Endothelial cell of umbilical vein (primary cell): ENCODE results near the gene COG5. TPM values are rescaled to one million over a fixed set of nuclear protein-coding genes. Genes with fewer than 3 reads are reported as not detected.
"Not testable (repeated sequence)": the region's sequence is repeated elsewhere in the genome, so short reads cannot be mapped to it uniquely, and the experiment has no call there.

ENCODE experiments used
- BruUV-seq: library from RNA; stranded (reverse); fragments of 400-500 nt; replicated peaks from 2 replicates; lab custom pipeline; 2021; lab: Mats Ljungman, UMichigan
- CTCF ChIA-PET: fragments of 300-600, 350-600 bp; sonication (Branson Sonifier 250); formaldehyde crosslinking; loops from one replicate; lab custom pipeline; 2021; ENCODE audit warnings: antibody characterized with exemption, inconsistent platforms; lab: Charles Lee
- POLR2A ChIA-PET: fragments of 300-600, 350-600 bp; sonication (Branson Sonifier 250); formaldehyde crosslinking; loops from one replicate; lab custom pipeline; 2021; ENCODE audit warnings: antibody characterized with exemption, inconsistent platforms; lab: Charles Lee
- DNase-seq: peaks from one replicate; pipeline ENCODE4 v3.0.0-alpha.2; 2011; ENCODE audit warnings: low read depth, low spot score
- FAIRE-seq: peaks from 2 replicates; lab custom pipeline; 2011; peaks lifted over from hg19 to GRCh38; lab: Jason Lieb, UNC
- H2AFZ ChIP-seq: 2 replicates; pipeline ENCODE4 v1.6.0; 2012; ENCODE audit warnings: low read depth, low read length, control low read depth, inconsistent platforms
- H3K27ac ChIP-seq: 2 replicates; pipeline ENCODE4 v1.5.1; 2011; ENCODE audit warnings: low read depth, mild to moderate bottlenecking, control low read depth, low read length, moderate library complexity; ENCODE audit not compliant: insufficient read depth
- H3K27me3 ChIP-seq, 2 experiments: 2 replicates each; pipeline versions ENCODE4 v1.6.0 to v1.6.1; 2011; ENCODE audit warnings: low read length in 2 of 2, mixed read lengths in 1 of 2; ENCODE audit not compliant: control insufficient read depth in 2 of 2, insufficient read depth in 2 of 2
- H3K36me3 ChIP-seq, 2 experiments: 2 replicates in 1 of 2; 3 replicates in 1 of 2; pipeline ENCODE4 v1.5.1; 2011; ENCODE audit warnings: low read length in 2 of 2, mild to moderate bottlenecking in 1 of 2, moderate library complexity in 1 of 2; ENCODE audit not compliant: control insufficient read depth in 2 of 2, insufficient read depth in 2 of 2; ENCODE audit errors: extremely low read depth in 1 of 2
- H3K4me1 ChIP-seq: 3 replicates; pipeline ENCODE4 v1.5.1; 2011; ENCODE audit warnings: mild to moderate bottlenecking, low read length; ENCODE audit not compliant: control insufficient read depth, insufficient read depth; ENCODE audit errors: extremely low read depth
- H3K4me2 ChIP-seq: 2 replicates; pipeline ENCODE4 v1.6.1; 2011; ENCODE audit warnings: low read length, control low read depth, mixed read lengths; ENCODE audit not compliant: insufficient read depth
- H3K4me3 ChIP-seq, 3 experiments: fragments of 200-600 bp in 1 of 3; sonication (generic), shearing (Covaris generic) in 1 of 3; replicated peaks in 1 of 3; 2 replicates each; pipeline ENCODE4 v1.5.1; 2011 to 2016; ENCODE audit warnings: control low read depth in 3 of 3, low read length in 3 of 3, mild to moderate bottlenecking in 2 of 3, inconsistent platforms in 1 of 3, low read depth in 1 of 3, moderate library complexity in 1 of 3; ENCODE audit not compliant: insufficient read depth in 1 of 3
- H3K79me2 ChIP-seq: 2 replicates; pipeline ENCODE4 v1.6.0; 2012; ENCODE audit warnings: low read length, inconsistent platforms; ENCODE audit not compliant: control insufficient read depth, insufficient read depth
- H3K9ac ChIP-seq: replicated peaks from 2 replicates; pipeline ENCODE3; 2011; ENCODE audit warnings: low read length, control low read depth; ENCODE audit not compliant: insufficient read depth; ENCODE audit errors: extremely low read depth
- H3K9me1 ChIP-seq: replicated peaks from 3 replicates; pipeline ENCODE4 v1.6.0; 2011; ENCODE audit warnings: mild to moderate bottlenecking, low read length; ENCODE audit not compliant: control insufficient read depth, insufficient read depth; ENCODE audit errors: extremely low read depth
- H3K9me3 ChIP-seq: replicated peaks from 2 replicates; pipeline ENCODE4 v1.5.1; 2012; ENCODE audit warnings: low read length, inconsistent platforms; ENCODE audit not compliant: control insufficient read depth, insufficient read depth
- H4K20me1 ChIP-seq: replicated peaks from 2 replicates; pipeline ENCODE3; 2011; ENCODE audit warnings: mild to moderate bottlenecking, low read length; ENCODE audit not compliant: control insufficient read depth, insufficient read depth; ENCODE audit errors: extremely low read depth
- EZH2 ChIP-seq: IDR thresholded peaks from 2 replicates; pipeline ENCODE4 v1.6.1; 2012; ENCODE audit warnings: borderline replicate concordance, low read depth, mild to moderate bottlenecking, moderate library complexity, low read length, inconsistent platforms; ENCODE audit not compliant: severe bottlenecking
- FOS ChIP-seq: IDR thresholded peaks from 2 replicates; pipeline ENCODE4 v1.6.1; 2011; ENCODE audit warnings: mild to moderate bottlenecking, low read length, moderate library complexity, borderline replicate concordance; ENCODE audit not compliant: insufficient read depth
- GATA2 ChIP-seq: IDR thresholded peaks from 2 replicates; pipeline ENCODE4 v1.7.0; 2011; ENCODE audit warnings: low read depth, mild to moderate bottlenecking, moderate library complexity, mixed read lengths, low read length; ENCODE audit not compliant: insufficient read length, insufficient read depth
- JUN ChIP-seq: IDR thresholded peaks from 2 replicates; pipeline ENCODE4 v1.6.1; 2011; ENCODE audit warnings: borderline replicate concordance, low read depth; ENCODE audit not compliant: insufficient read length, insufficient read depth
- MYC ChIP-seq: IDR thresholded peaks from one replicate; pipeline ENCODE4 v1.6.1; 2011; ENCODE audit warnings: mild to moderate bottlenecking, low read depth, low read length
- POLR2A ChIP-seq: IDR thresholded peaks from 2 replicates; pipeline ENCODE4 v1.6.1; 2012; ENCODE audit warnings: low read depth, mild to moderate bottlenecking, control low read depth, low read length
- POLR2AphosphoS5 ChIP-seq: IDR thresholded peaks from 2 replicates; pipeline ENCODE4 v1.6.1; 2012; ENCODE audit warnings: low read depth, mild to moderate bottlenecking, control low read depth, low read length, moderate library complexity; ENCODE audit not compliant: insufficient read depth
- dilution Hi-C: fragments of 300-500 bp; cut with MboI; formaldehyde crosslinking; loops from one replicate; pipeline ENCODE4 v1.15.0; 2019; ENCODE audit warnings: low sequenced_read_pairs; ENCODE audit not compliant: extremely low pct_ligation_motif_present
- intact Hi-C: fragments of 100-400 bp; cut with micrococcal nuclease; formaldehyde crosslinking; loops from one replicate; pipeline ENCODE4 v1.10.0; 2022
- polyA plus RNA-seq, 4 experiments: library from polyadenylated mRNA; depleted of rRNA in 3 of 4; stranded (reverse) in 3 of 4; unstranded in 1 of 4; fragments of >200 nt; gene quantifications; 2 replicates each; pipeline versions ENCODE4 v1.2.1 to v1.2.3, GENCODE V29; 2011 to 2012; ENCODE audit warnings: missing spikeins in 1 of 4
- total RNA-seq: library from RNA; stranded (reverse); gene quantifications from 2 replicates; pipeline ENCODE4 v1.2.3, GENCODE V29; 2021
- TF ChIP-seq, protein P1 (sequence below): IDR thresholded peaks from 2 replicates; pipeline ENCODE4 v1.6.1; 2011; ENCODE audit not compliant: insufficient read depth, insufficient read length
- TF ChIP-seq, protein P2 (sequence below), 2 donors: IDR thresholded peaks; 1 replicate in 1 of 2; 2 replicates in 1 of 2; pipeline ENCODE4 v1.5.1; 2011; ENCODE audit warnings: low read length in 2 of 2, mild to moderate bottlenecking in 2 of 2, moderate library complexity in 2 of 2, control low read depth in 1 of 2, inconsistent platforms in 1 of 2, low read depth in 1 of 2; ENCODE audit not compliant: insufficient read depth in 1 of 2; ENCODE audit errors: extremely low read depth in 1 of 2

COG5 gene
- total and polyA plus RNA-seq, 2 donors (not counting 3 experiments of a cell fraction or from before 2014, with no cell fraction given) = 18.8 to 45.3 TPM

DNA sequence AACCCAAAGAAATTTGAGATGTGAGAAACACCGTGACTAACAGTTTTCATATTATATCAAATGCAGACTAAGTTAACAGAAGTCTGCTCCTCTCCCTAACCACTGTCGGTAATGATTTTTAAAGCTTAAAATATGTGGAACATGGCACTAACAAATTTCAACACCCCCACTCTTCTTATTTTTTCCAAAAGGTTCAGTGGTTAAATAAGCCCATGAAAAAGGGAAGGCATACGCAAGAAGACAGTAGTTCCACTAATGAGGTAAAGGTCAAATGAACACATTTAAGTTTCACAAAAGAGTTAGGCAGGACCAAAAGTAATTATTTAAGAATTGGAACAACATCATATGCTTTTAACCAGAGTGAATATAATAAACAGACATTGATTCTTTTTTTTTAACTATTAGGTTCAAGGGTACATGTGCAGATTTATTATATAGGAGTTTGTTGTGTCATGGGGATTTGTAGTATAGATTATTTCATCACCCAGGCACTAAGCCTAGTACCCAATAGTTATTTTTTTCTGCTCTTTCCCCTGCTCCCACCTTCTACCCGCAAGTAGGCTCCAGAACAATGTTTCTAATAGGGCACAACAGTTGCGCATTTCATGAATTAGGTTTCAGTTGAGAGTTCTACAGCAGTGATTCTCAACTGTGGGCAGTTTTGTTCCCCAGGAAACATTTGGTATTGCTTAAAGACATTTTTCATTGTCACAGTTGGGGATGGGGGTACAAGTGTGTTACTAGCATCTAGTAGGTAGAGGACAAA, 315.0 kb downstream of the COG5 start:
- H3K79me2 ChIP-seq = no peaks in the 10 kb centered on the region
- no peaks in the 10 kb centered on the region for H3K36me3 ChIP-seq
- no peaks in the 10 kb centered on the region for H3K9me1 ChIP-seq
- no peaks in the 10 kb centered on the region for H3K27me3 ChIP-seq
- TF ChIP-seq FOS (no peak), POLR2A (no peak), GATA2 (no peak), MYC (no peak), EZH2 (no peak), JUN (no peak), POLR2AphosphoS5 (no peak)
- TF ChIP-seq, protein P1, sequence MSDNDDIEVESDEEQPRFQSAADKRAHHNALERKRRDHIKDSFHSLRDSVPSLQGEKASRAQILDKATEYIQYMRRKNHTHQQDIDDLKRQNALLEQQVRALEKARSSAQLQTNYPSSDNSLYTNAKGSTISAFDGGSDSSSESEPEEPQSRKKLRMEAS = no peak
- TF ChIP-seq, protein P2, sequence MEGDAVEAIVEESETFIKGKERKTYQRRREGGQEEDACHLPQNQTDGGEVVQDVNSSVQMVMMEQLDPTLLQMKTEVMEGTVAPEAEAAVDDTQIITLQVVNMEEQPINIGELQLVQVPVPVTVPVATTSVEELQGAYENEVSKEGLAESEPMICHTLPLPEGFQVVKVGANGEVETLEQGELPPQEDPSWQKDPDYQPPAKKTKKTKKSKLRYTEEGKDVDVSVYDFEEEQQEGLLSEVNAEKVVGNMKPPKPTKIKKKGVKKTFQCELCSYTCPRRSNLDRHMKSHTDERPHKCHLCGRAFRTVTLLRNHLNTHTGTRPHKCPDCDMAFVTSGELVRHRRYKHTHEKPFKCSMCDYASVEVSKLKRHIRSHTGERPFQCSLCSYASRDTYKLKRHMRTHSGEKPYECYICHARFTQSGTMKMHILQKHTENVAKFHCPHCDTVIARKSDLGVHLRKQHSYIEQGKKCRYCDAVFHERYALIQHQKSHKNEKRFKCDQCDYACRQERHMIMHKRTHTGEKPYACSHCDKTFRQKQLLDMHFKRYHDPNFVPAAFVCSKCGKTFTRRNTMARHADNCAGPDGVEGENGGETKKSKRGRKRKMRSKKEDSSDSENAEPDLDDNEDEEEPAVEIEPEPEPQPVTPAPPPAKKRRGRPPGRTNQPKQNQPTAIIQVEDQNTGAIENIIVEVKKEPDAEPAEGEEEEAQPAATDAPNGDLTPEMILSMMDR (IDR thresholded peaks at IDR 0.05; ENCODE audit: extremely low read depth in 1 of 2, insufficient read depth in 1 of 2, low read depth in 1 of 2, low read length in 2 of 2) = no peak
- no peak for FAIRE-seq
- CTCF ChIA-PET = interaction anchor here (0.8 kb wide), 1 partner anchor 479 kb away, joined by 3 read pairs; no protein-coding TSS in a partner anchor
- H3K27ac ChIP-seq = no peak overlapping the region
- H3K9me3 ChIP-seq = no peaks in the 10 kb centered on the region
- no TSS peak for BruUV-seq
- no peak overlapping the region for H3K9ac ChIP-seq
- H3K4me3 ChIP-seq = no peak overlapping the region
- intact Hi-C loops = no loop called here
- H3K4me1 ChIP-seq = no peaks in the 10 kb centered on the region
- POLR2A ChIA-PET = no interaction called here
- dilution Hi-C loops = no loop called here
- no peaks in the 10 kb centered on the region for H4K20me1 ChIP-seq
- no peak for DNase-seq
- no peak overlapping the region for H3K4me2 ChIP-seq
- H2AFZ ChIP-seq = no peak overlapping the region

DNA sequence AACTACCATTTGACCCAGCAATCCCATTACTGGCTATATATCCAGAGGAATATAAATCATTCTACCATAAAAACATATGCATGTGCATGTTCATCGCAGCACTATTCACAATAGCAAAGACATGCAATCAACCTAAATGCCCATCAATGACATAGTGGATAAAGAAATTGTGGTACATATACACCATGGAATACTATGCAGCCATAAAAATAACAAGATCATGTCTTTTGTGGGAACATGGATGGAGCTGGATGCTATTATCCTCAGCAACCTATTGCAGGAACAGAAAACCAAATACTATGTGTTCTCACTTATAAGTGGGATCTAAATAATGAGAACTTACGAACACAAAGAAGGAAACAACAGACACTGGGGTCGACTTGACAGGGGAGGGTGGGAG, 316.9 kb downstream of the COG5 start:
- DNase-seq, H3K9me3 ChIP-seq, H2AFZ ChIP-seq, CTCF ChIA-PET, H3K4me3 ChIP-seq, H3K36me3 ChIP-seq, BruUV-seq, H3K9ac ChIP-seq, H3K27ac ChIP-seq, dilution Hi-C loops, H4K20me1 ChIP-seq, FAIRE-seq, H3K4me1 ChIP-seq, H3K9me1 ChIP-seq, H3K79me2 ChIP-seq, intact Hi-C loops, POLR2A ChIA-PET, H3K27me3 ChIP-seq, H3K4me2 ChIP-seq: not testable (repeated sequence)
